Posterior vena cava (tissue), 2 donors: ENCODE data around the gene TWIST2. TPM values are rescaled to one million over a fixed set of nuclear protein-coding genes. Genes with fewer than 3 reads are reported as not detected.

Experiments used
- DNase-seq: peaks from one replicate; pipeline ENCODE4 v3.0.0-alpha.2; 2020; ENCODE audit warnings: low spot score
- intact Hi-C, 2 donors: fragments of 100-400 bp; cut with DNase I; formaldehyde crosslinking; loops; one replicate each; pipeline versions ENCODE4 v1.14.1 to v1.14.2; 2022 to 2023
- total RNA-seq, 2 donors: library from RNA; stranded (reverse); fragmentation: NEBNext Ultra II Directional; extraction: Animal tissue kit (Norgen Biotek cat#: 25700); gene quantifications; one replicate each; pipeline ENCODE4 v1.2.1, GENCODE V29; 2021
- donor health status: DM: yes; HTN: yes; CAD: no.
- donor health status: DM: yes; HTN: yes; CAD: no.

TWIST2 gene
- total RNA-seq, 2 donors from 2014 or later, result 18.6 to 23.0 TPM

DNA sequence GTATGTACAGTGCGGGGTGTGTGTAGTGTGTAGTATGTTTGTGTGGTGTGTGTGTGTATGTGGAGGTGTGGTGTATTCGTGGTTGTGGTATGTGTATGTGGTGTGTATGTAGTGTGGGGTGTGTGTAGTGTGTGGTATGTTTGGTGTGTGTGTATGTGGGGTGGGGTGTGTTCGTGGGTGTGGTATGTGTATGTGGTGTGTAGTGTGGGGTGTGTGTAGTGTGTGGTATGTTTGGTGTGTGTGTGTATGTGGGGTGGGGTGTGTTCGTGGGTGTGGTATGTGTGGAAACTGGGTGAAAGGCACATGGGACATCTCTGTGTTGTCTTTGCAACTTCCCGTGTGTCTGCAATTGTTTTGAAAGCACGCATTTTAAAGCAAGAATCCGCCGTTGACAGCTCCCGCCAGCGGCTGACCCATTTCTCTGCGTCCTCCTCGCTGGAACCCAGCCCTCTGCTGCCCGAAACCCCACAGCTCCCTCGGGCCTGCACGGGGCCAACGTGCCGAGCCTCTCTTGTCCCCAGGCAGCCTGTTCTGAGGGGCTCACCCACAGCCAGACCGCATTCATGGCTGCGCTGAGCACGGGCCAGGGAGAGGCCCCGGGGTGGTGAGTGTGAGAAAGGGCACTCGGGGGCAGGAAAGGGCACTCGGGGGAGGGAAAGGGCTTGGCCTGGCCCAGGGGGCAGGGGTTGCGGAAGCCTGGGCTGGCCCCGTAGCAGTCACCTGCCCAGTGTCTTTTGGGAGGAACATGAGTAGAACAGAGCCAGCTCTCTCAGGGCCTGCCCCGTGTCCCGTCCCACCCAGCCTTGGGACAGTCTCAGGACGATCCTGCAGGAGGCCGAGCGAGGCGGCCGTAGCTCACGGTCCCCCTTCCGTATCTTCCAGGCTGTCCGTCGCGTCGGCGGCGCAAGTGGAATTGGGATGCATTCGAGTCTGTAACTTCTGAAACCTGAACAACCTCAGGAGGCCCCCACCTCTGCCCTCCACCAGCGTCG lies 61.4 kb downstream of the TWIST2 start:
- DNase-seq, result peak; percentile 85
- intact Hi-C loops, result no loop called here

DNA sequence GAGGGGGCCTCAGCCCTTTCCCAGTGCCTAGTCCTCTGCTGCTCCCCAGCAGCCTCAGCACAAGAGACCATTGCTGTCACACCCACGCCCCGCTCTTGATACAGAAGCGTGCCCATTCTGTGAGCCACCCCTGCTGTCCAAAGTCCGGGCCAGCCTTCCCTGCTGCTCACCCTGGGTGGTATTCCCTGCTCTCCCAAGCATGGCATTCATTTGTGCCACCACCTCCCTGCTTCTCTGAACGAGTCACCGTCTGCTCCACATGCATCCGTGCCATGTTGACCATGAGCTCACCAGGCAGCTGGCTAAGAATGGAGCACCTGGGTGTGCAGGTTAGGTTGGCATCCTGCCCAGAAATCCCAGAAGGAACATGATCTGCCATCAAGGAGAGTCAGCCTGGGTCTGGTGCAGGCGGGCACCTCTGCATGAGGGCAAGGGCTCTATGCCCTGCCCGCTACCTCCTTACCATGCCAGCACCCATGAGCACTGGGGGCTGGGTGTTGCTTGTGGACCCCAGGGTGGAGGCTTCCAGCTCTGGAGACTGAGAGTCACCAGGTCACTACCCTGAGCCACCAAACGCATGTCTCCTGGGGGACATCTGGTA lies 63.0 kb downstream of the TWIST2 start:
- intact Hi-C loops, result no loop called here
- DNase-seq, result peak; percentile 57

DNA sequence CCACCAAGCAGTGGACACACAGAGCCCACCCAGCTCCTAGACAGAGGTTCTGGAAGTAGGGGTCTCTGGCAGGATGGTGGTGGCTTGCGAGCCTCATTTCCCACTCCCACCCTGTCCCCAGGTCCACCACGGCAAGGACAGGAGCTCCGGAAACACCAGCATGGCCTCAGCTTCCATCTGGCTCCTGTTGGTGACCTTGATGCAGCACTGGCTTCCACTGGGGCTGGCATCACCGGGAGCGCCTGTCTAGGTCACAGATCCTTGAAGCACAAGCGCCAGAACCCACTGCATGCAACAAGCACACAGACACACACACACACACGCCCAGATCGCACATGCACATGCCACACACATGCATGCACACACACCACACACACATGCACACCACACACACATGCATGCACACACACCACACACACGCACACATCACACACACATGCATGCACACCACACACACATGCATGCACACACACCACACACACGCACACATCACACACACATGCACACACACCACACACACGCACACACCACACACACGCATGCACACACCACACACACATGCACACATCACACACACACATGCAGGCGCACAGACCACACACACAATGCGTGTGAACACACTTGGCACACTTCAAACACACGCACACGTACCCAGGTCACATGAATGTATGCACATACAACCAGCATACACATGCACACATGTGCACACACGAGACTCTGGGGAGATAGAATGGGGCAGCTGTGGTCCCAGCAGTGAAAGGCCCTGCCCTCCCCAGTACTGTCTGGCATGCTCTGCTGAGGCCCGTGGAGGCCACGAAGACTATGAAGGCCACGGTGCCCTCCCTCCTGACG lies 63.7 kb downstream of the TWIST2 start:
- intact Hi-C loops, result no loop called here
- DNase-seq, result peak; percentile 38

DNA sequence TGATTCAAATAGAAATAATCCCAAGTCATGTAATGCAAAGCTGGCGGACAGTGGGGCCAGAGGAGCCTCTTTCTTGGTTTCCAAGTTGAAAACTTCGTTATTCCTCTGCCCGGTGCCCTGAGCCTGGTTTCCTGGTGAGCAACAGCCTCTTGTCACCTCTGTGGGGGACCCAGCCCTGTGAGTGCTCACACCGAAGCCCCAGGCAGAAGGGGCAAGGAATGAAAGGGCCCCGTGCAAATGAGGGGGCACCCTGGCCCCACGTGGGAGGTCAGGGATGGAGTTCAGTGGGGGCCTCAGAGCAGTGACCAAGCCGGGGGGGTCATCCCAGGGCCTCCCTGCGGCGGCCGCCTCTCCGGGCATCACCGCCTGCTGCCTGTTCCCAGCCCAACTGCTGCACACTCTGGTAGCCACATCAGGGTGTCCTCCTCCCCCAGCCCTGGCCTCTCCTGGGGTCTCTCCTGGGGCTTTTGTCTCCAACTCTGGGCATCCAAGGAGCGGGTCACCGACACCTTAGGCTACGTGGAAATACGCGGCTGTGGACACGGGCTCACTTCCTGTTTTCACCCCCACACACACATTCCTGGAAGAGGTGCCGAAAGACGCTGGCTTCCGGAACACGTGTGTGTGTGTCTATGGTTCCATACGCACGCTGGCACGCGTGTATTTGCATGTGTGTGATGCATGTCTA lies 64.5 kb downstream of the TWIST2 start:
- peak; percentile 51 for DNase-seq
- intact Hi-C loops, result no loop called here

GRCh38 chr2:238912916-238913875 lies 65.3 kb downstream of the TWIST2 start:
- DNase-seq, result peak; percentile 66
- intact Hi-C loops, result no loop called here

DNA sequence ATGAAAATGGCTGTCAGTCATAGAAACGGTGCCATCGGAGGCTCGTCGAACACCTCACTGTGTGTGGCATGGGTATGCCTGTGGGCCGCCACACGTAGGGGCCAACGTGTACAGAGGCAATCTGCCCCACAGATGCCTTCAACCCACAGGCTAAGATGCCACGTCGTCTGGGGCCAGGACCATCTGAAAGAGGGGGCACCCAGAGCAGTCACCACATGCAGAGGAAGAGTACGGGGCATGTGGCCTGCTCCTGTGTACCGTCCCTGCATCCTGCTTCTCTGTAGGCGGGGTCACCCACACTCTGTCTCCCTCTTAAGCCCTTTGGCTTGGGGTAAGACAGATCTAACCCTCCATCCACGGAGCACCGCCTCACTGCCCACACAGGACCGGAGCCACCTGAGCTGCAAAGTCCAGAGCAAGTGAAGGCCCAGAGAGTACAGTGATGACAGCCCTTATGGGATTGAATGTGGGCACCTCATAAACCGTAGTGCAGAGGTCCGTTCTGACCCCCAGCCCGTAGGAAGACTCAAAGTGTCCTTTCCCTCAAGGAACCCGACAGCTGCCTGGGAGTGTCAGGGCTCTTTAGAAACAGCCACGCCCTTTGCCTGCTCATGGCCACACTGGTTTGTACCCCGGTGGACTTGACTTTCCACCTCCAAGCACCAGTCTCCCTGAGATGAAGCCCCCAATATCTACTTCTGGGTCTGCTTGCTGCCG lies 66.2 kb downstream of the TWIST2 start:
- DNase-seq, result peak; percentile 70
- intact Hi-C loops, result no loop called here

DNA sequence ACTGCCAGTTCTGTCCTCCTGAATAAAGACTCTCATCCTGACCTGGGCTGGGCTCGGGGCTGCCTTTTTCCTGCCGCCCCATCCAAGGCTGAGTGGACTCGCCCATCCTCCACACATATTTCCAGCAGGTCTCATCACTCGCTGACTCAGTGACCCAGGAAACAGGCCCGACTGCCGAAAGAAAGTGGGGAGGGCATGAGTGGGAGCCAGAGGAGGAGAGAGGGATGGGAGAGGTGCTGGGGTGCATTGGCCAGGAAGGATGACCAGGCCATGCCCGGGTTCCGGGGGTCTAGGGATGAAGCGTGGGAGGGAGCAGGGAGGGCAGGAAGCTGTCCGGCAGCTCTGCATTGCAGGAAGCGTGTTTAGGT lies 66.7 kb downstream of the TWIST2 start:
- peak; percentile 70 for DNase-seq
- intact Hi-C loops, result no loop called here

DNA sequence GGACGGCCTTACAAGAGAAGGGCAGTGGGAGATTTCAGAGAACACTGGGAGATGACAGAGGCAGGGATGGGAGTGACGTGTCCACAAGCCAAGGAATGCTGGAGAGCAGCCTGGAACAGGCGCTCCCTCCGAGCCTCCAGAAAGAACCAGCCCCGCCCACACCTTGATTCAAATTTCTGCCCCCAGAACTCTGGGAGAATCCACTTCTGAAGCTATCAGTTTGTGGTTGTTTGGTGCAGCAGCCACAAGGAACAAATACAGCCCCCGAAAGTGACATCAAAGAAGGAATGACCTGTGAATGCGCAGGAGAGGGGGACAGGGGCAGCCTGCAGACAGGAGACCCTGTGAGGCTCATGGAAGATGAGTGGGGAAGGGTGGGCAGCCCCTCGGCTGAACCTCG lies 67.3 kb downstream of the TWIST2 start:
- intact Hi-C loops, result no loop called here
- DNase-seq, result no peak

GRCh38 chr2:238915596-238915995 lies 67.7 kb downstream of the TWIST2 start:
- intact Hi-C loops, result no loop called here
- peak; percentile 38 for DNase-seq

GRCh38 chr2:238916176-238916874 lies 68.4 kb downstream of the TWIST2 start:
- peak; percentile 26 for DNase-seq
- intact Hi-C loops, result no loop called here

DNA sequence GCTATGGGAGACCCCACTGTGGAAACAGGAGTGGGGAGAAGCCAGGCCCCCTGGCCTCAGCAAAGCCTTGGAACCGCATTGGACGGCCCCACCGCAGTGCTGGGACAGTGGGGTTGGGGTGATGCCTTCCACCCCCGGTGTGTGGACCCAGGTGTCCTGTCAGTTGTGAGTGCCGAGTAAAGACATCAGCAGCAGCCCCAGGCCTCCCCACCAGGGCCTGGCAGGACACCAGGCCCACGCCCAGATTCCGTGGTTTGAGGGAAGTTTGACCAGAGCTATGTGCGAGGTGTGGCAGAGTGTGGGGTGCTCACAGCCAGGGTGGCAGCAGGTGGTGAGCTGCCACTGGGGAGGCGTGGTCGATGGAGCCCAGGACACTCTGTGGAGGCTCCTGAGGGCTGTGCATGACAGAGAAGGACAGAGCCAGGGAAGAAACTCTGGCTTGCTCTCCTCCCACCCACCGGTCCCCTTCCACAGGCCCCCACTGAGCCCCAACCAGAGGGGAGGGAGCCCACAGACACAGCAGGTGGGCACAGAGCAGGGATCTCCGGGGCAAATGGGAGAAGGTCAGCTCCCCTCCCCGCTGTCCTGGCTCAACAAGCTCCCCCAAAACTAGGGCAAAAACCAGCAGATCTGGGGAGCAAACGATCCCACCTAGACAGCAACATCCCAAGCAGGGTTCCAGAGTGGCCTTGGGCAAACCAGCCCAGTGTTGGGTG lies 69.1 kb downstream of the TWIST2 start:
- DNase-seq, result peak; percentile 72
- intact Hi-C loops, result no loop called here

DNA sequence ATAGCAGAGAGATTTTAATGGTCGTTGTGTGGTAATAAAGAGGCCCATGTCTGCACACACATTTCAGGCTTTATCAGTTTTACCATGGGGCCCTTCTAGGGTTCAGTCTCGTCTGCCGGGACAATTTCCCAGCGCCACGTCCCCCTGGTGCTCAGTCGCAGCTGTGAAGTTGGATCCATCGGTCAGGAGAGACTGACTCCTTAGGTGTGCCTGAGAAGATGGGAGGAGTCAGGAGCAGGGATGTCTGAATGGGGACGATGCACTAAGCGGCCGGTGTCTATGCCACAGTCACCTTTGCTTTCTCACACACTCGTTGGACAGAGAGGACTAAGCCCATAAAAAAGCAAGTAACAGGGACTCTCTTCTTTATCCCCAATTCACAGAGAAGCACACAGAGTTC lies 71.4 kb downstream of the TWIST2 start:
- DNase-seq, result no peak
- intact Hi-C loops, result no loop called here

- intact Hi-C loops, result loop anchor here in 1 of 2 donors (10.0 kb wide), 1 partner anchor 1745 kb away; no protein-coding TSS in a partner anchor
These were observed 72.2 kb downstream of the TWIST2 start for GRCh38 chr2:238920053-238920452.

GRCh38 chr2:238920601-238921001 lies 72.7 kb downstream of the TWIST2 start:
- intact Hi-C loops, result loop anchor here in 1 of 2 donors (10.0 kb wide), 1 partner anchor 1746 kb away; no protein-coding TSS in a partner anchor
- DNase-seq, result no peak

More at GRCh38 chr2:238920053-238920452, 72.2 kb downstream of the TWIST2 start:
- DNase-seq, result no peak

- intact Hi-C loops, result loop anchor here in 1 of 2 donors (10.0 kb wide), 1 partner anchor 1746 kb away; no protein-coding TSS in a partner anchor
- peak; percentile 30 for DNase-seq
These were observed 73.4 kb downstream of the TWIST2 start for GRCh38 chr2:238921259-238921658.
